ENCODE measurements around the gene CDH13.

CDH13 gene

GRCh38 chr16:83021746-83022145, 395.0 kb downstream of the CDH13 start:
- in situ Hi-C loops (cut with HindIII; ENCODE audit: low sequenced_read_pairs), result no loop called here
- no peak for TF ChIP-seq CTCF (IDR thresholded peaks at IDR 0.05; ENCODE audit: low read depth, low read length)
- no peak overlapping the region for H3K4me3 ChIP-seq (ENCODE audit: low read depth, low read length)
- no peak for DNase-seq (ENCODE audit: low read depth, low spot score)

- no peak for DNase-seq (ENCODE audit: low read depth, low spot score)
- TF ChIP-seq CTCF (IDR thresholded peaks at IDR 0.05; ENCODE audit: low read depth, low read length), result no peak
- H3K4me3 ChIP-seq (ENCODE audit: low read depth, low read length), result no peak overlapping the region
- in situ Hi-C loops (cut with HindIII; ENCODE audit: low sequenced_read_pairs), result no loop called here
Measured at GRCh38 chr16:83023011-83023410, 396.2 kb downstream of the CDH13 start.

DNA sequence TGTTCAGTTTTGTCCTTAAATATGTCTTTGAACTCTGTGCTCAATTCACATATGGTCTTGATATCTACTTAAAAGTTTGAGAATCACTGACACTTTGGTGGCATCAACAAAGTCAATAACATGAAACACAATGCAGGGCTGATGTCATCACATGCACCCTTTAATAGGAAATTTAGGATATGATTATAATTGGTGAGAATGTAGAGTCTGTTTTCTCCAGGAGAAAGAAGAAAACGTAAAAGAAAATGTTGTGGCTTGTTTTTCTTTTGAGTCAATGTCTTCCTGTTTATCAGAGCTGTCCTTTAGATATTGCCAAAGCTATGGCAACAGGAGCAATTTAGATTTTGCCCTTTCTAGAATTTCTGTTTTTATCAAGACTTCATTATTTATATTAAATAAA, 396.9 kb downstream of the CDH13 start:
- DNase-seq (ENCODE audit: low read depth, low spot score), result no peak

GRCh38 chr16:83027973-83028372, 401.2 kb downstream of the CDH13 start:
- no peak overlapping the region for H3K4me3 ChIP-seq (ENCODE audit: low read depth, low read length)
- no peak for TF ChIP-seq CTCF (IDR thresholded peaks at IDR 0.05; ENCODE audit: low read depth, low read length)
- in situ Hi-C loops (cut with HindIII; ENCODE audit: low sequenced_read_pairs), result no loop called here
- no peak for DNase-seq (ENCODE audit: low read depth, low spot score)

More for the DNA sequence above, 396.9 kb downstream of the CDH13 start:
- no peak for TF ChIP-seq CTCF (IDR thresholded peaks at IDR 0.05; ENCODE audit: low read depth, low read length)
- no peak overlapping the region for H3K4me3 ChIP-seq (ENCODE audit: low read depth, low read length)
- in situ Hi-C loops (cut with HindIII; ENCODE audit: low sequenced_read_pairs), result no loop called here

DNA sequence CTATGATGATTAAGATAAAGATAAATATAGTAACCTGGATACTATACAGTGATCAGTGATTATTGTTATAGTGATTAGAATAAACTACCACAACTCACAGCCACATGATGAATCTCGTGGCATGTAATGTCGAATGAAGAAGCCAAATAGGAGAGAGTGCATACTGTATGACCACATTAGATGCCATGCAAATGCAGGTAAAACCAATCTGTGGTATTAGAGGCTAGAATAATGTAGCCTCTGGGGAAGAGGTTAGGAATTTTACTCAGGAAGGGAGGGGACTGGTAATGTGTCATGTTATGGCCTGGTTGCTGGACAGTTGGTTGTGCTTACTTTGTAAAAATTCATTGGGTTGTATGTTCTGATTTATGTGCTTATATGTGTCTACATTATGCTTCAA, 402.7 kb downstream of the CDH13 start:
- in situ Hi-C loops (cut with HindIII; ENCODE audit: low sequenced_read_pairs), result no loop called here
- H3K4me3 ChIP-seq (ENCODE audit: low read depth, low read length), result no peak overlapping the region
- no peak for TF ChIP-seq CTCF (IDR thresholded peaks at IDR 0.05; ENCODE audit: low read depth, low read length)
- DNase-seq (ENCODE audit: low read depth, low spot score), result no peak

DNA sequence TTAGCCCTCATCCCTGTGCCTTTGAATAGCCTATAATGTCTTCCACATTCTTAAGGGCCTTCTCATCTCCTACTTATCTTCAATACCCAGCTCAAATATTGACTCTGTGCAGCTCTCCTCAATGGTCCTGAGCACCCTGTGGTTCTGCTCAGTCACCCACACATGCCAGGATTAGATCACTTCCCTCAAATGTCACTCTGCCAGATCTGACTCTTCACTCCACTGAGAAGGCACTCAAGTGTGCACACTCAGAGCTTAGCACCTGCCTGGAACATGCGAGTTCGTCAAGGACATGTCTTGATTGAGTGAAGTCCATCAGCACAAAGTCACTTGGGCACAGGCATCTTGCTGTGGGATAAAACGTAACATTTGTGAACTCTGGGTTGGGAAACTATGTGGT, 404.8 kb downstream of the CDH13 start:
- DNase-seq (ENCODE audit: low read depth, low spot score), result no peak

More for the DNA sequence above, 404.8 kb downstream of the CDH13 start:
- H3K4me3 ChIP-seq (ENCODE audit: low read depth, low read length), result no peak overlapping the region
- TF ChIP-seq CTCF (IDR thresholded peaks at IDR 0.05; ENCODE audit: low read depth, low read length), result no peak
- in situ Hi-C loops (cut with HindIII; ENCODE audit: low sequenced_read_pairs), result no loop called here

Measured in astrocyte of the spinal cord (primary cell).